PC-9 (cell line): ENCODE data around the gene ZMIZ1. TPM values are rescaled to one million over a fixed set of nuclear protein-coding genes. Genes with fewer than 3 reads are reported as not detected.

Experiments
- BruUV-seq: library from RNA; stranded (reverse); fragments of 400-500 nt; replicated peaks from 2 replicates; lab custom pipeline; 2021; lab: Mats Ljungman, UMichigan
- CTCF ChIA-PET: fragments of 300-600 bp; sonication (Branson Sonifier 250); formaldehyde crosslinking; loops from one replicate; lab custom pipeline; 2022; ENCODE audit warnings: antibody characterized with exemption; lab: Charles Lee
- POLR2A ChIA-PET: fragments of 300-600 bp; sonication (Branson Sonifier 250); formaldehyde crosslinking; loops from one replicate; lab custom pipeline; 2022; ENCODE audit warnings: antibody characterized with exemption; ENCODE audit not compliant: unreplicated experiment; lab: Charles Lee
- DNase-seq, 2 experiments: peaks; one replicate each; pipeline versions ENCODE4 v3.0.0 to v3.0.0-alpha.2; 2015 to 2022; ENCODE audit warnings: mixed read lengths in 1 of 2
- H2AFZ ChIP-seq: fragments of 200-600 bp; sonication (generic); 2 replicates; pipeline ENCODE4 v1.8.1; 2017; ENCODE audit warnings: antibody characterized with exemption
- H3F3A ChIP-seq: fragments of 200-600 bp; sonication (generic); 2 replicates; pipeline ENCODE4 v1.8.1; 2017; ENCODE audit warnings: antibody characterized with exemption, mild to moderate bottlenecking, low read depth; ENCODE audit not compliant: insufficient read depth
- H3K27ac ChIP-seq: fragments of 200-600 bp; sonication (generic); 2 replicates; pipeline ENCODE4 v1.6.1; 2016; ENCODE audit warnings: mixed run types
- H3K27me3 ChIP-seq: fragments of 200-600 bp; sonication (generic); 2 replicates; pipeline ENCODE4 v1.6.1; 2016; ENCODE audit warnings: low read depth, mixed run types; ENCODE audit not compliant: insufficient read depth
- H3K36me3 ChIP-seq: fragments of 200-600 bp; sonication (generic); 2 replicates; pipeline ENCODE4 v1.6.1; 2016; ENCODE audit warnings: low read depth, mixed run types
- H3K4me1 ChIP-seq: fragments of 200-600 bp; sonication (generic); replicated peaks from 2 replicates; pipeline ENCODE4 v1.6.1; 2016; ENCODE audit warnings: mixed run types; ENCODE audit not compliant: insufficient read depth
- H3K4me2 ChIP-seq: fragments of 200-600 bp; sonication (generic); 2 replicates; pipeline ENCODE4 v1.6.1; 2017; ENCODE audit warnings: mixed run types
- H3K4me3 ChIP-seq: fragments of 200-600 bp; sonication (generic); 2 replicates; pipeline ENCODE4 v1.6.1; 2016; ENCODE audit warnings: mixed run types
- H3K79me2 ChIP-seq: fragments of 200-600 bp; sonication (generic); 2 replicates; pipeline ENCODE4 v1.6.1; 2017; ENCODE audit warnings: low read depth, mixed run types
- H3K9me2 ChIP-seq: fragments of 200-600 bp; sonication (generic); 2 replicates; pipeline ENCODE4 v1.8.1; 2017; ENCODE audit warnings: mild to moderate bottlenecking; ENCODE audit not compliant: insufficient read depth
- H3K9me3 ChIP-seq: fragments of 200-600 bp; sonication (generic); 2 replicates; pipeline ENCODE4 v1.8.1; 2016; ENCODE audit warnings: low read depth; ENCODE audit not compliant: insufficient read depth
- H4K20me1 ChIP-seq: fragments of 200-600 bp; sonication (generic); 2 replicates; pipeline ENCODE4 v1.8.1; 2017; ENCODE audit not compliant: insufficient read depth
- EZH2 ChIP-seq: fragments of 200-600 bp; sonication (generic); IDR thresholded peaks from 2 replicates; pipeline ENCODE4 v1.8.0; 2017; ENCODE audit warnings: antibody characterized with exemption, low read depth
- intact Hi-C: fragments of 100-400 bp; cut with micrococcal nuclease; formaldehyde crosslinking; loops from one replicate; pipeline ENCODE4 v1.10.0; 2022; ENCODE audit not compliant: unreplicated experiment
- total RNA-seq: library from RNA; stranded (reverse); gene quantifications from 2 replicates; pipeline ENCODE4 v1.2.3, GENCODE V29; 2021
- TF ChIP-seq, protein P1 (sequence below): fragments of 200-600 bp; sonication (generic); conservative IDR thresholded peaks from 2 replicates; pipeline ENCODE4 v1.6.1; 2017; ENCODE audit warnings: mixed run types, antibody characterized with exemption, mild to moderate bottlenecking, moderate library complexity

ZMIZ1 gene
- total RNA-seq, 1 experiment from 2014 or later = 47.6 TPM

DNA sequence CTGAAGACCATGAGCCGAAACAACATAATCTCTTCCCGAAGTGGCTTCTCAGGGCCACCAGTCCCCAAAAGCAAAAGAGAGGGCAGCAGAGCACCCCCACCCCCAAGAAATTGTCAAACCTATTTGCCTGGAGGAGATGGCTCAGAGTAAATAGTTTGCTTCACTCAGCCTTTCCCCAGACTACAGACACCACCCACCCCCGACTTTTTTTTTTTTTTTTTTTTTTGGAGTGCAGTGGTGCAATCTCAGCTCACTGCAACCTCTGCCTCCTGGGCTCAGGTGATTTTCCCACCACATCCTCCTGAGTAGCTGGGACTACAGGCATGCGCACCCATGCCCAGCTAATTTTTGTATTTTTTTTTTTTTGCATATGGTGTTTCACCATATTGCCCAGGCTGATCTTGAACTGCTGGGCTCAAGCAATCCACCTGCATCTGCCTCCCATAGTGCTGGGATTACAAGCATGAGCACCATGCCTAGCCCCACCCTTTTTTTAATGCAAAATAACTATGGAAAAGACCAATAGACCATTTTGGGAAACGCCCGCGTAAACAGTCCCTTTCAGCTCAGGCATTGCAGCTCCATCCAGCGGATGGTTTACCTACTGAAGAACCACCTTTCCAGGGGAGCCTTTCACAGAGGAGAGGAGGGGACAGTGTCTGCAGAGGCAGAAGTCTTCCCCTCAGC is 9.7 kb downstream of the ZMIZ1 start:
- BruUV-seq = no TSS peak
- peak overlapping the region; percentile 35 for H3K27ac ChIP-seq
- TF ChIP-seq EZH2 = no peak
- TF ChIP-seq, protein P1, sequence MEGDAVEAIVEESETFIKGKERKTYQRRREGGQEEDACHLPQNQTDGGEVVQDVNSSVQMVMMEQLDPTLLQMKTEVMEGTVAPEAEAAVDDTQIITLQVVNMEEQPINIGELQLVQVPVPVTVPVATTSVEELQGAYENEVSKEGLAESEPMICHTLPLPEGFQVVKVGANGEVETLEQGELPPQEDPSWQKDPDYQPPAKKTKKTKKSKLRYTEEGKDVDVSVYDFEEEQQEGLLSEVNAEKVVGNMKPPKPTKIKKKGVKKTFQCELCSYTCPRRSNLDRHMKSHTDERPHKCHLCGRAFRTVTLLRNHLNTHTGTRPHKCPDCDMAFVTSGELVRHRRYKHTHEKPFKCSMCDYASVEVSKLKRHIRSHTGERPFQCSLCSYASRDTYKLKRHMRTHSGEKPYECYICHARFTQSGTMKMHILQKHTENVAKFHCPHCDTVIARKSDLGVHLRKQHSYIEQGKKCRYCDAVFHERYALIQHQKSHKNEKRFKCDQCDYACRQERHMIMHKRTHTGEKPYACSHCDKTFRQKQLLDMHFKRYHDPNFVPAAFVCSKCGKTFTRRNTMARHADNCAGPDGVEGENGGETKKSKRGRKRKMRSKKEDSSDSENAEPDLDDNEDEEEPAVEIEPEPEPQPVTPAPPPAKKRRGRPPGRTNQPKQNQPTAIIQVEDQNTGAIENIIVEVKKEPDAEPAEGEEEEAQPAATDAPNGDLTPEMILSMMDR = no peak

DNA sequence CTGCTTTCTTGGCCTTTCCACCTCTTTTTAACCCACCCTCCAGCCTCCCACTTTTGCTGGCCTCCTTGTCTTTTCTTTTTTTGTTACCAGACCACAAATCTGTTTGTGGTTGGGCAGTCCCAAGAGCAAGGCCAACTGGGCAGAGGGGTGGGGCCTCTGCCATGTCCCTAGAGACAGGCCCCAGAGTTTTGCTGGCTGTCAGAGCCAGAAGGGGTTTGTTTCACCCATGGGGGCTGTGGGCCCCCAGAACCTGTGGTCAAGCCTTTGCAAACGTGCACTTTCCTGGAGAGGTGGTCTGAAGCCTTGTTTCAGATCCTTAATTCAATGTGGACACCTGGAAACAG is 10.3 kb downstream of the ZMIZ1 start:
- Histone ChIP-seq H3K27ac (peak overlapping the region; percentile 35), H2AFZ (no peak overlapping the region), H3F3A (peaks cover 30% of the 10 kb centered on the region), H3K36me3 (no peaks in the 10 kb centered on the region), H3K79me2 (peaks cover 100% of the 10 kb centered on the region), H3K4me3 (no peak overlapping the region; the same call in 1 of the 2 replicates), H4K20me1 (peaks cover 48% of the 10 kb centered on the region), H3K4me2 (peak overlapping the region; percentile 61), H3K9me3 (no peaks in the 10 kb centered on the region), H3K4me1 (peaks cover 97% of the 10 kb centered on the region), H3K9me2 (no peaks in the 10 kb centered on the region), H3K27me3 (no peaks in the 10 kb centered on the region)
- ChIA-PET POLR2A (interaction anchor here (0.6 to 1.1 kb wide), 2 partner anchors 116 to 454 kb away, joined by 3 to 5 read pairs; no protein-coding TSS in a partner anchor), CTCF (interaction anchor here (0.6 to 1.4 kb wide), 3 partner anchors 14 to 157 kb away, joined by 4 read pairs; no protein-coding TSS in a partner anchor)
- BruUV-seq = no TSS peak
- TF ChIP-seq EZH2 = no peak
- TF ChIP-seq, protein P1 = no peak
- no peak for DNase-seq
- intact Hi-C loops = loop anchor here (10.0 kb wide), 1 partner anchor 864 kb away; no protein-coding TSS in a partner anchor

More for the DNA sequence above, 9.7 kb downstream of the ZMIZ1 start:
- Histone ChIP-seq H3F3A (peaks cover 25% of the 10 kb centered on the region), H3K36me3 (no peaks in the 10 kb centered on the region), H3K79me2 (peaks cover 100% of the 10 kb centered on the region), H3K9me2 (no peaks in the 10 kb centered on the region), H3K4me3 (no peak overlapping the region), H3K27me3 (no peaks in the 10 kb centered on the region), H3K9me3 (no peaks in the 10 kb centered on the region), H3K4me1 (peaks cover 97% of the 10 kb centered on the region), H2AFZ (no peak overlapping the region), H4K20me1 (peaks cover 48% of the 10 kb centered on the region), H3K4me2 (peak overlapping the region; percentile 61)
- peak in 1 of 2 experiments; percentile 37 for DNase-seq
- ChIA-PET POLR2A (interaction anchor here (1.1 kb wide), 1 partner anchor 117 kb away, joined by 3 read pairs; no protein-coding TSS in a partner anchor), CTCF (interaction anchor here (0.6 to 0.7 kb wide), 5 partner anchors 14 to 443 kb away, joined by 3 to 5 read pairs (median 4); no protein-coding TSS in a partner anchor)
- intact Hi-C loops = loop anchor here (10.0 kb wide), 1 partner anchor 864 kb away; no protein-coding TSS in a partner anchor

DNA sequence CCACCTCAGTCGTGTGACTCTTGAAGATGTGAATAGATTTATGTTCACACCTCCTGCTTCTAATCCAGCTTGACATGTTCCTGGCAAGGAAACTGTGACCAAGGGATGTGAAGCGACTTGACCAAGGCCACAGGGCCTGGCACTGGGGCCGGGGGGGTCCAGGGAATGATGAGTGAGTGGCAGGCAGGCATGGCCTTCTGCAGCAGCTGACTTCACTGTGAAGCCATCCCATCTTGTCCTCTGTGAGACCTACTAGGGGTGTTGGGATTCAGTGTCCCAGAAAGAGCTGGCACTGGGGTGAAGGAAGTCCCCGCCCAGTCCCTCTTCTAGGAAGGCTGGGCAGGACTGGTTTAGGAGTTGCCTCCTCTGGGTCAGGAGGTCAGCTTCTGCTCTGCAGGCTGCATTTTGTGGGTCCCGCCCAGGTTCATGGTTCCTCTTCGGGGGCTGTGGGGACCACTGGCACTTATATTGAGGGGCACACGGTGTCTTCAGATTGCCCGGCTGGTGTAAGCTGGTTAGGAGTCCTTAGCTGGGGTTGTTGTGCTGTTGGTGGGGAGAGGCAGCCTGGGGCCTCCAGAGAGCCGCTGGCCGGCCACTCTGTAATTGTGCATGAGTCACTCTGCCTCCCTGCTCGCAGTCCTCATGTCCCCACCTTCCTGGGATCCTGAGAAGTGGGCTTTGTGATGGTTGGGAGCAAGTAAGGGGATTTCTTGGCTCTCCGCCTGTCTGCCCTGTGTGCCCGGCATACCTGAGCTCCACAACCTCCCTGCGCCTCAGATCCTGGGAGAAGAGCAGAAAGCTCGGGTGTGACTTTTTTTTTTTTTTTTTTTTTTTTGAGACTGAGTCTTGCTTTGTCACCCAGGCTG is 11.0 kb downstream of the ZMIZ1 start:
- intact Hi-C loops = loop anchor here (2.0 to 10.0 kb wide), 2 partner anchors 71 to 865 kb away; no protein-coding TSS in a partner anchor
- TF ChIP-seq, protein P1 = no peak
- TF ChIP-seq EZH2 = no peak
- Histone ChIP-seq H3K9me3 (no peaks in the 10 kb centered on the region), H3K79me2 (peaks cover 100% of the 10 kb centered on the region), H4K20me1 (peaks cover 47% of the 10 kb centered on the region), H3K27me3 (no peaks in the 10 kb centered on the region), H3K4me1 (peaks cover 97% of the 10 kb centered on the region), H3K4me2 (peak overlapping the region; percentile 61), H3K27ac (peak overlapping the region; percentile 35), H2AFZ (no peak overlapping the region), H3K36me3 (no peaks in the 10 kb centered on the region), H3K9me2 (no peaks in the 10 kb centered on the region), H3F3A (peaks cover 31% of the 10 kb centered on the region), H3K4me3 (peak overlapping the region; percentile 6; the same call in 1 of the 2 replicates)
- CTCF ChIA-PET = interaction anchor here (0.7 to 1.4 kb wide), 4 partner anchors 8 to 1825 kb away, joined by 3 to 4 read pairs (median 4); no protein-coding TSS in a partner anchor
- POLR2A ChIA-PET = interaction anchor here (0.6 to 1.1 kb wide), 2 partner anchors 116 to 455 kb away, joined by 3 to 5 read pairs; no protein-coding TSS in a partner anchor
- peak; percentile 75 to 80 for DNase-seq
- BruUV-seq = no TSS peak
